HCT116 (cell line): Measurements from ENCODE around the gene UBE2G2.

ENCODE experiments used
- CTCF ChIP-seq, 3 experiments: fragments of 200-600 bp in 1 of 3; sonication (generic) in 1 of 3; IDR thresholded peaks in 2 of 3; conservative IDR thresholded peaks in 1 of 3; 2 replicates each; pipeline ENCODE4 v1.5.1; 2012 to 2017; ENCODE audit warnings: low read depth in 2 of 3, low read length in 2 of 3, antibody characterized with exemption in 1 of 3, borderline replicate concordance in 1 of 3, control low read depth in 1 of 3, mild to moderate bottlenecking in 1 of 3, mixed read lengths in 1 of 3, mixed run types in 1 of 3, moderate library complexity in 1 of 3; ENCODE audit not compliant: insufficient read depth in 1 of 3
- EZH2 ChIP-seq: fragments of 200-600 bp; sonication (generic); IDR thresholded peaks from 2 replicates; pipeline ENCODE4 v1.6.1; 2017; ENCODE audit warnings: antibody characterized with exemption, mixed run types
- ZNF274 ChIP-seq: fragments of 200-500 bp; sonication (Bioruptor generic); IDR thresholded peaks from 2 replicates; pipeline ENCODE4 v1.6.1; 2014; ENCODE audit warnings: mild to moderate bottlenecking, low read depth, low read length, inconsistent platforms

- TF ChIP-seq CTCF (IDR thresholded peaks at IDR 0.05 in 2 of 3, conservative IDR thresholded peaks at IDR 0.05 in 1 of 3; ENCODE audit: borderline replicate concordance in 1 of 3, insufficient read depth in 1 of 3, low read depth in 2 of 3, low read length in 2 of 3) (no peak), EZH2 (no peak), ZNF274 (no peak)
Measured at GRCh38 chr21:44763451-44764318, 37.9 kb downstream of the UBE2G2 start.
